ENCODE data around the gene CHRD.

CHRD gene

GRCh38 chr3:184395320-184395660 is 15.4 kb downstream of the CHRD start:
- peaks cover 4% of the 10 kb centered on the region for H3K27me3 Mint-ChIP-seq
- no peaks in the 10 kb centered on the region for H3K4me1 Mint-ChIP-seq (ENCODE audit: low read depth)
- H3K4me3 Mint-ChIP-seq, result no peak overlapping the region
- H3K36me3 Mint-ChIP-seq (ENCODE audit: low read depth), result no peaks in the 10 kb centered on the region
- H3K27ac Mint-ChIP-seq, result no peak overlapping the region
- H3K9me3 Mint-ChIP-seq, result no peaks in the 10 kb centered on the region
- no peak for DNase-seq

- H3K36me3 Mint-ChIP-seq (ENCODE audit: low read depth), result no peaks in the 10 kb centered on the region
- no peak for DNase-seq
- H3K27ac Mint-ChIP-seq, result no peak overlapping the region
- H3K9me3 Mint-ChIP-seq, result no peaks in the 10 kb centered on the region
- peaks cover 28% of the 10 kb centered on the region for H3K27me3 Mint-ChIP-seq
- H3K4me1 Mint-ChIP-seq (ENCODE audit: low read depth), result no peaks in the 10 kb centered on the region
- no peak overlapping the region for H3K4me3 Mint-ChIP-seq
Measured at GRCh38 chr3:184399410-184399809, 19.6 kb downstream of the CHRD start.

GRCh38 chr3:184405075-184406030 is 25.5 kb downstream of the CHRD start:
- no peak for DNase-seq
- Mint-ChIP-seq H3K27me3 (peaks cover 28% of the 10 kb centered on the region), H3K4me1 (ENCODE audit: low read depth) (no peaks in the 10 kb centered on the region), H3K27ac (no peak overlapping the region), H3K4me3 (no peak overlapping the region), H3K9me3 (no peaks in the 10 kb centered on the region), H3K36me3 (ENCODE audit: low read depth) (no peaks in the 10 kb centered on the region)

GRCh38 chr3:184409331-184409926 is 29.6 kb downstream of the CHRD start:
- Mint-ChIP-seq H3K4me1 (ENCODE audit: low read depth) (no peaks in the 10 kb centered on the region), H3K27ac (no peak overlapping the region), H3K9me3 (no peaks in the 10 kb centered on the region)

GRCh38 chr3:184409946-184410500 is 30.2 kb downstream of the CHRD start:
- no peak overlapping the region for H3K4me3 Mint-ChIP-seq
- H3K27me3 Mint-ChIP-seq, result peaks cover 5% of the 10 kb centered on the region
- H3K27ac Mint-ChIP-seq, result no peak overlapping the region
- H3K36me3 Mint-ChIP-seq (ENCODE audit: low read depth), result no peaks in the 10 kb centered on the region
- no peaks in the 10 kb centered on the region for H3K9me3 Mint-ChIP-seq
- no peak for DNase-seq
- H3K4me1 Mint-ChIP-seq (ENCODE audit: low read depth), result no peaks in the 10 kb centered on the region

More at GRCh38 chr3:184409331-184409926, 29.6 kb downstream of the CHRD start:
- H3K36me3 Mint-ChIP-seq (ENCODE audit: low read depth), result no peaks in the 10 kb centered on the region
- H3K4me3 Mint-ChIP-seq, result no peak overlapping the region
- no peak for DNase-seq
- peaks cover 6% of the 10 kb centered on the region for H3K27me3 Mint-ChIP-seq

- Mint-ChIP-seq H3K9me3 (no peaks in the 10 kb centered on the region), H3K4me3 (no peak overlapping the region), H3K27ac (no peak overlapping the region), H3K27me3 (peaks cover 2% of the 10 kb centered on the region), H3K4me1 (ENCODE audit: low read depth) (peaks cover 2% of the 10 kb centered on the region), H3K36me3 (ENCODE audit: low read depth) (no peaks in the 10 kb centered on the region)
- DNase-seq, result no peak
Measured at GRCh38 chr3:184414418-184415202, 34.8 kb downstream of the CHRD start.

- H3K4me3 Mint-ChIP-seq, result no peak overlapping the region
- H3K27me3 Mint-ChIP-seq, result peaks cover 2% of the 10 kb centered on the region
- H3K9me3 Mint-ChIP-seq, result no peaks in the 10 kb centered on the region
- H3K36me3 Mint-ChIP-seq (ENCODE audit: low read depth), result no peaks in the 10 kb centered on the region
- no peak overlapping the region for H3K27ac Mint-ChIP-seq
- no peak for DNase-seq
- peaks cover 2% of the 10 kb centered on the region for H3K4me1 Mint-ChIP-seq (ENCODE audit: low read depth)
Measured at GRCh38 chr3:184415203-184415490, 35.3 kb downstream of the CHRD start.

- no peak overlapping the region for H3K27ac Mint-ChIP-seq
- peak; percentile 78 for DNase-seq
Measured at GRCh38 chr3:184417619-184418327, 37.9 kb downstream of the CHRD start.

GRCh38 chr3:184419171-184419570 is 39.3 kb downstream of the CHRD start:
- H3K4me3 Mint-ChIP-seq, result no peak overlapping the region
- H3K4me1 Mint-ChIP-seq (ENCODE audit: low read depth), result peaks cover 2% of the 10 kb centered on the region

More at GRCh38 chr3:184417619-184418327, 37.9 kb downstream of the CHRD start:
- Mint-ChIP-seq H3K27me3 (no peaks in the 10 kb centered on the region), H3K4me3 (no peak overlapping the region), H3K9me3 (no peaks in the 10 kb centered on the region), H3K4me1 (ENCODE audit: low read depth) (peaks cover 2% of the 10 kb centered on the region), H3K36me3 (ENCODE audit: low read depth) (no peaks in the 10 kb centered on the region)

GRCh38 chr3:184423561-184423960 is 43.7 kb downstream of the CHRD start:
- Mint-ChIP-seq H3K4me3 (no peak overlapping the region), H3K9me3 (no peaks in the 10 kb centered on the region), H3K27ac (no peak overlapping the region), H3K27me3 (peaks cover 11% of the 10 kb centered on the region), H3K36me3 (ENCODE audit: low read depth) (no peaks in the 10 kb centered on the region), H3K4me1 (ENCODE audit: low read depth) (no peaks in the 10 kb centered on the region)
- no peak for DNase-seq

More at GRCh38 chr3:184419171-184419570, 39.3 kb downstream of the CHRD start:
- no peak overlapping the region for H3K27ac Mint-ChIP-seq
- no peaks in the 10 kb centered on the region for H3K36me3 Mint-ChIP-seq (ENCODE audit: low read depth)
- H3K9me3 Mint-ChIP-seq, result no peaks in the 10 kb centered on the region
- H3K27me3 Mint-ChIP-seq, result no peaks in the 10 kb centered on the region
- no peak for DNase-seq

GRCh38 chr3:184426691-184427141 is 46.9 kb downstream of the CHRD start:
- no peaks in the 10 kb centered on the region for H3K4me1 Mint-ChIP-seq (ENCODE audit: low read depth)
- peaks cover 11% of the 10 kb centered on the region for H3K27me3 Mint-ChIP-seq
- DNase-seq, result no peak
- H3K36me3 Mint-ChIP-seq (ENCODE audit: low read depth), result no peaks in the 10 kb centered on the region
- H3K27ac Mint-ChIP-seq, result no peak overlapping the region
- H3K4me3 Mint-ChIP-seq, result no peak overlapping the region
- H3K9me3 Mint-ChIP-seq, result no peaks in the 10 kb centered on the region

GRCh38 chr3:184428561-184429175 is 48.8 kb downstream of the CHRD start:
- H3K27me3 Mint-ChIP-seq, result peaks cover 11% of the 10 kb centered on the region
- H3K9me3 Mint-ChIP-seq, result no peaks in the 10 kb centered on the region
- H3K4me3 Mint-ChIP-seq, result no peak overlapping the region
- no peaks in the 10 kb centered on the region for H3K4me1 Mint-ChIP-seq (ENCODE audit: low read depth)
- no peak for DNase-seq
- no peak overlapping the region for H3K27ac Mint-ChIP-seq
- H3K36me3 Mint-ChIP-seq (ENCODE audit: low read depth), result no peaks in the 10 kb centered on the region

- Mint-ChIP-seq H3K4me1 (ENCODE audit: low read depth) (no peaks in the 10 kb centered on the region), H3K4me3 (no peak overlapping the region), H3K9me3 (no peaks in the 10 kb centered on the region), H3K27me3 (peaks cover 11% of the 10 kb centered on the region), H3K27ac (no peak overlapping the region), H3K36me3 (ENCODE audit: low read depth) (no peaks in the 10 kb centered on the region)
- no peak for DNase-seq
Measured at GRCh38 chr3:184429786-184430185, 49.9 kb downstream of the CHRD start.

- H3K4me1 Mint-ChIP-seq (ENCODE audit: low read depth), result no peaks in the 10 kb centered on the region
- no peaks in the 10 kb centered on the region for H3K9me3 Mint-ChIP-seq
- no peak overlapping the region for H3K27ac Mint-ChIP-seq
- H3K36me3 Mint-ChIP-seq (ENCODE audit: low read depth), result no peaks in the 10 kb centered on the region
- H3K27me3 Mint-ChIP-seq, result peaks cover 7% of the 10 kb centered on the region
- DNase-seq, result no peak
- no peak overlapping the region for H3K4me3 Mint-ChIP-seq
Measured at GRCh38 chr3:184430940-184431339, 51.1 kb downstream of the CHRD start.

All from activated T-cell treated with anti-CD3 and anti-CD28 coated beads, Interleukin-2, amount 50 U/mL, for 24 hours (primary cell).